Stimulated activated CD8-positive, alpha-beta memory T cell treated with anti-CD3 and anti-CD28 coated beads, Interleukin-15, amount 100 ng/mL, for 4 hours (primary cell): ENCODE measurements around the gene HNRNPH1.
A peak's percentile ranks its signal among the peaks of the same experiment; 100 is the strongest.

ENCODE experiments used
- DNase-seq, 2 donors: peaks; one replicate each; pipeline ENCODE4 v3.0.0-alpha.2; 2020; ENCODE audit warnings: low read depth in 2 of 2

HNRNPH1 gene

GRCh38 chr5:179623906-179624741, 653 bp upstream of the HNRNPH1 start:
- DNase-seq: peak; percentile 27 to 31

GRCh38 chr5:179621551-179622214, 1.8 kb downstream of the HNRNPH1 start:
- DNase-seq: no peak

GRCh38 chr5:179620703-179621350, 2.6 kb downstream of the HNRNPH1 start:
- DNase-seq: no peak

GRCh38 chr5:179620293-179620692, 3.2 kb downstream of the HNRNPH1 start:
- DNase-seq: no peak

- DNase-seq: no peak
Observed at GRCh38 chr5:179619776-179620175, 3.7 kb downstream of the HNRNPH1 start.

GRCh38 chr5:179618923-179619554, 4.4 kb downstream of the HNRNPH1 start:
- DNase-seq: no peak

GRCh38 chr5:179617930-179618329, 5.5 kb downstream of the HNRNPH1 start:
- DNase-seq: no peak

- DNase-seq: no peak
Observed at GRCh38 chr5:179616002-179616594, 7.4 kb downstream of the HNRNPH1 start.

GRCh38 chr5:179615203-179615602, 8.3 kb downstream of the HNRNPH1 start:
- DNase-seq: no peak

GRCh38 chr5:179614745-179615144, 8.7 kb downstream of the HNRNPH1 start:
- no peak for DNase-seq

GRCh38 chr5:179613460-179614071, 9.9 kb downstream of the HNRNPH1 start:
- DNase-seq: no peak

- no peak for DNase-seq
Observed at GRCh38 chr5:179612577-179613459, 10.7 kb downstream of the HNRNPH1 start.

GRCh38 chr5:179610903-179611265, 12.6 kb downstream of the HNRNPH1 start:
- no peak for DNase-seq

GRCh38 chr5:179610109-179610902, 13.2 kb downstream of the HNRNPH1 start:
- no peak for DNase-seq

GRCh38 chr5:179609834-179610108, 13.7 kb downstream of the HNRNPH1 start:
- no peak for DNase-seq

GRCh38 chr5:179608131-179608581, 15.3 kb downstream of the HNRNPH1 start:
- no peak for DNase-seq

GRCh38 chr5:179607160-179607931, 16.1 kb downstream of the HNRNPH1 start:
- no peak for DNase-seq

- no peak for DNase-seq
Observed at GRCh38 chr5:179606910-179607159, 16.6 kb downstream of the HNRNPH1 start.
